ENCODE results near the gene TMEM248. TPM values are rescaled to one million over a fixed set of nuclear protein-coding genes. Genes with fewer than 3 reads are reported as not detected.

The TMEM248 gene
- total RNA-seq, 1 donor from 2014 or later, result 85.1 TPM

DNA sequence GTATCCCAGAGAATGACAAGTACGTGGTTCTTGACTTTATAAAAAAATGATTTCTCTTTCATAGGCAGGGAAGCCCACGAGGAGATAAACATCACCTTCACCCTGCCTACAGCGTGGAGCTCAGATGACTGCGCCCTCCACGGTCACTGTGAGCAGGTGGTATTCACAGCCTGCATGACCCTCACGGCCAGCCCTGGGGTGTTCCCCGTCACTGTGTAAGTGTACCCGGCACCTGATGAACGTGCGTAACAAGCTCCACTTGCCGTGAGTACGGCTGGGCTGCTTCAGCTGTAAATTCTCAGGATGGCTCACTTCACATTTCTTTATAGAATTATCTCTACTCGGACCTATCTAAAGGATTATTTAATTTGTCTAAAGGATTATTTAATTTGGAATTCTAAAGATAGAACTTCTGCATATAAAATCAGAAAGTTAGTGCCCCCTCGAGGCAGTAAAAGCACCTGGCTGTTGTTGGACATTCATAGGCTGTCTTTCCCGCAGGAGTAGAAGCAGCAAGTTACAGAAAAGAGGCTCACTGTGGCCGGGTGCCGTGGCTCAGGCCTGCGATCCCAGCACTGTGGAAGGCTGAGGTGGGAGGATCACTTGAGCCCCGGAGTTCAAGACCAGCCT, 27.6 kb downstream of the TMEM248 start:
- TF ChIP-seq CTCF (IDR thresholded peaks at IDR 0.05; ENCODE audit: unreplicated experiment), result no peak
- H3K4me3 Mint-ChIP-seq, result no peak overlapping the region
- H3K27me3 Mint-ChIP-seq (ENCODE audit: low read depth), result no peaks in the 10 kb centered on the region
- no peaks in the 10 kb centered on the region for H3K4me1 Mint-ChIP-seq
- no peak overlapping the region for H3K27ac Mint-ChIP-seq
- H3K9me3 Mint-ChIP-seq, result no peaks in the 10 kb centered on the region
- peaks cover 39% of the 10 kb centered on the region for H3K36me3 Mint-ChIP-seq
- DNase-seq (ENCODE audit: low spot score in 2 of 2, unreplicated experiment in 2 of 2), result no peak

DNA sequence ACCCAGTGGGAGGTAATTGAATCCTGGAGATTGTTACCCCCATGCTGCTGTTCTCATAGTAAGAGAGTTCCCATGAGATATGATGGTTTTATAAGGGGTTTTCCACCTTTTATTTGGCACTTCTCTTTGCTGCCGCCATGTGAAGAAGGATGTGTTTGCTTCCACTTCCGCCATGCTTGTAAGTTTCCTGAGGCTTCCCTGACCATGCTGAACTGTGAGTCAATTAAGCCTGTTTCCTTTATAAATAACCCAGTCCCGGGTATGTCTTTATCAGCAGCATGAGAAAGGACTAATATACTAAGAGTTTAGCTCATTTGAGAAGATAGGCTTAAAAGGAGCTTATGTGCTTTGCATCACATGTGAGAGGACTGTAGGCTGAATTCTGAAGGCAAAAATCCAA, 29.3 kb downstream of the TMEM248 start:
- no peaks in the 10 kb centered on the region for H3K9me3 Mint-ChIP-seq
- peaks cover 35% of the 10 kb centered on the region for H3K36me3 Mint-ChIP-seq
- no peak for DNase-seq (ENCODE audit: low spot score in 2 of 2, unreplicated experiment in 2 of 2)
- no peaks in the 10 kb centered on the region for H3K27me3 Mint-ChIP-seq (ENCODE audit: low read depth)
- no peak for TF ChIP-seq CTCF (IDR thresholded peaks at IDR 0.05; ENCODE audit: unreplicated experiment)
- no peaks in the 10 kb centered on the region for H3K4me1 Mint-ChIP-seq
- H3K27ac Mint-ChIP-seq, result no peak overlapping the region
- no peak overlapping the region for H3K4me3 Mint-ChIP-seq

DNA sequence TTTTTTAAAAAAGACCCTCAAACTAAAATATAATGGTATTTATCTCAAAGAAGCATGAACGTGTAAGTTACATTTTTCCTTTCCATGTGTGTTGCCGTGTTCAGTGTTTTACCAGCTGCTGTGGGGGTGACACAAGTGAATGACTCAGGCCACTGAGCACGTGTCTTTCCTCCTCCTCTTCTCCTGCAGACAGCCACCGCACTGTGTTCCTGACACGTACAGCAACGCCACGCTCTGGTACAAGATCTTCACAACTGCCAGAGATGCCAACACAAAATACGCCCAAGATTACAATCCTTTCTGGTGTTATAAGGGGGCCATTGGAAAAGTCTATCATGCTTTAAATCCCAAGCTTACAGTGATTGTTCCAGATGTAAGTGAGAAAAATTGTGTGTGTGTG, 29.7 kb downstream of the TMEM248 start:
- TF ChIP-seq CTCF (IDR thresholded peaks at IDR 0.05; ENCODE audit: unreplicated experiment), result no peak
- Mint-ChIP-seq H3K27me3 (ENCODE audit: low read depth) (no peaks in the 10 kb centered on the region), H3K4me1 (no peaks in the 10 kb centered on the region), H3K27ac (no peak overlapping the region), H3K4me3 (no peak overlapping the region), H3K9me3 (no peaks in the 10 kb centered on the region), H3K36me3 (peaks cover 34% of the 10 kb centered on the region)
- DNase-seq (ENCODE audit: low spot score in 2 of 2, unreplicated experiment in 2 of 2), result no peak

DNA sequence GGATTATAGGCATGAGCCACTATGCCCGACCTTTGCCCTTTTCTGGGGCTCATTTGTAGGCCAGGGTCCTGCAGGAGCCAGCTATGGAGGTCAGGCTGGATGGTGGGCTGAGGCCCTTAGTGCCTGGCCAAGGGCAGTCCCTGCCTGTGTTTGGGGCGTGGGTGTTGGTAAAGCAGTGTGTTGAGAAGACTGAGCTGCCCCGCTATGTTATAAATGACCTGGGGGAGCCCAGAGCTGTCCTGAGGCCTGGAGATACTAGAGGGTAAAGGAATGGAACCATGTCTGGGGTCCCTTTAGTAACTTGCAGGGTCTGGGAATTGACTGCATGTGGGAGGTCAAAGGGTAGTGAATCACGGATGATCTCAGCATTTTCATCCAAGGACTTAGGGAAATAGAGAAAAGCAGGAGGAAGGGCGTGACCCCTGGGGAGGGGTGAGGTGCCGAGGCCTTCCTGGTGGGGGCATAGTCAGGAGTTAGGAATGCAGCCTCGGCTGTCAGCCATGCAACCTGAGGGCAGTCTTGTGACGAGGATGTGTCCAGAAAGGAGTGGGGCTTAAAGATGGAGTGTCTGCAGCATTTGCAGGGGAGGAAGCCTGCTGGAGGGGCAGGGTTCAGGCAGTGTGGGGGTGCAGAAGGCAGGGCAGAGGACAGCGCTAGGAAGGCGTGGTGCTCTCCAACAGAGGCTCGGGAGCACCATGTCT, 31.5 kb downstream of the TMEM248 start:
- no peaks in the 10 kb centered on the region for H3K4me1 Mint-ChIP-seq
- DNase-seq (ENCODE audit: low spot score in 2 of 2, unreplicated experiment in 2 of 2), result no peak
- no peaks in the 10 kb centered on the region for H3K9me3 Mint-ChIP-seq
- H3K27ac Mint-ChIP-seq, result no peak overlapping the region
- H3K27me3 Mint-ChIP-seq (ENCODE audit: low read depth), result no peaks in the 10 kb centered on the region
- TF ChIP-seq CTCF (IDR thresholded peaks at IDR 0.05; ENCODE audit: unreplicated experiment), result no peak
- peaks cover 42% of the 10 kb centered on the region for H3K36me3 Mint-ChIP-seq
- H3K4me3 Mint-ChIP-seq, result no peak overlapping the region

DNA sequence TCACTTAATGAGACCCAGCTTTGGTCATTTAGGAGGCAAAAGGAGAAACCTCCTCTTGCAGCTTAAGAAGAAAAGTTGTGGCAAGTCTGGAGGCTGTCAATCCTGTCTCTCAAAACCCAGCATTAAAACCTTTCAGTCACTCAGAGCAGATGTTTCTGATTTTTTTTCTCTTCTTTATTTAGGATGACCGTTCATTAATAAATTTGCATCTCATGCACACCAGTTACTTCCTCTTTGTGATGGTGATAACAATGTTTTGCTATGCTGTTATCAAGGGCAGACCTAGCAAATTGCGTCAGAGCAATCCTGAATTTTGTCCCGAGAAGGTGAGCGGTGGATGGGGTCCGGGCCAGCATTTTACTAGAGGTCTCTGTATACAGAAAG, 32.0 kb downstream of the TMEM248 start:
- no peak for TF ChIP-seq CTCF (IDR thresholded peaks at IDR 0.05; ENCODE audit: unreplicated experiment)
- no peak for DNase-seq (ENCODE audit: low spot score in 2 of 2, unreplicated experiment in 2 of 2)
- Mint-ChIP-seq H3K4me1 (no peaks in the 10 kb centered on the region), H3K36me3 (peaks cover 40% of the 10 kb centered on the region), H3K9me3 (no peaks in the 10 kb centered on the region), H3K4me3 (no peak overlapping the region), H3K27ac (no peak overlapping the region), H3K27me3 (ENCODE audit: low read depth) (no peaks in the 10 kb centered on the region)

All from mesothelial cell of epicardium (in vitro differentiated cells).